Stimulated activated CD8-positive, alpha-beta memory T cell treated with anti-CD3 and anti-CD28 coated beads, Interleukin-7, amount 100 ng/mL, for 24 hours (primary cell): Measurements from ENCODE around the gene LSP1.

Source experiments
- DNase-seq: peaks from one replicate; pipeline ENCODE4 v3.0.0-alpha.2; 2020; ENCODE audit warnings: low read depth

The LSP1 gene

DNA sequence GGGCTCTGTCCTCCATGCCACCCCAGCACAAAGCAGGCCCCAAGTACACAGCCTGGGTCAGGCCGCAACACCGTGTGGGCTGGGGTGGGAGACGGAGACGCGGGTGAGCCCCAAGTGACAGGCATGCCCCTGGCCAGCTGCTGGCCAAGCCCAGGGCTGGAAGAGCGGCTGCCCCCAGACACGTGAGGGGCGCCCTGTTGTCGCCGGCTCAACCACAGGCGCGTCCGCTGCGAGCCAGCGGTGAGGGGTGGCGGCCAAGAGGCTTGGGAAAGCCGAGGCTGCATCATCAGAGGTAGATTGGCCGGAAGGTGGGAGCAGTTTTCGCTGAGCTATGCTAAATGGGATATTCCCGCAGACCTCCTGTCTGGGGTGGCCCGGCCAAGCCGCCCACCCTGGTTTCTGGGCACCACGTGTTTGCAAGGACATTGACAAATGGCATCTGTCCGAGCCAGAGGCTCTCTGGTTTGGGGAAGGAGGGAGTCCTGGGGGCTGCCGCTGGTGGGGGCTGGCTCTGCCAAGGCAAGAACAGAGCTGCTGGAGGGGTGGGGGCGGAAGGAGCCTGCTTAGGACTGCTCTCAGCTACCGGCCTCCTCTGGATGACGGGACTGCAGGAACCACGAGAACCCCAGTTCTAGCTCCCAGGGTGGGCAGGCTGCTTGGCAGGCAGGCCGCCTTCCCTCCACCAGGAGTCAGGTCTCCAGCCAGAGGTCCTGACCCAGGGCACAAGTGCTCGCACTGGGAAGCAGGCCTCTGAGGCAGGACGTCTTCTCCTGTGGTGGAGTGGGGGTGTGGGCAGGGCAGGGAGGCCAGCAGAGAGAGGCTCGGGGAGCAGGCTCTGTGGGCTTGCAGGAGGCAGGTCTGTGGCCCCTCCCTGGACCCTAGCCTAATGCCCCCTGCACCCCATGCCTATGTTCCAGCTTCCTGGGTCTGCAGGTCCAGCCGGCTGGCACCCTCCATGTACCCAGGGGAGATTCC, 38.3 kb downstream of the LSP1 start:
- no peak for DNase-seq

GRCh38 chr11:1891831-1892115, 38.9 kb downstream of the LSP1 start, which contains the start of gene PRR33:
TSS of gene PRR33 (minus strand) at chr11:1891895. CDS start at chr11:1890584, 1,311 bp downstream.
- DNase-seq: no peak

- DNase-seq: no peak
Observed at GRCh38 chr11:1892116-1892515, 39.2 kb downstream of the LSP1 start.

GRCh38 chr11:1892558-1892957, 39.7 kb downstream of the LSP1 start:
- no peak for DNase-seq

- DNase-seq: no peak
Observed at GRCh38 chr11:1893581-1894359, 40.9 kb downstream of the LSP1 start.

DNA sequence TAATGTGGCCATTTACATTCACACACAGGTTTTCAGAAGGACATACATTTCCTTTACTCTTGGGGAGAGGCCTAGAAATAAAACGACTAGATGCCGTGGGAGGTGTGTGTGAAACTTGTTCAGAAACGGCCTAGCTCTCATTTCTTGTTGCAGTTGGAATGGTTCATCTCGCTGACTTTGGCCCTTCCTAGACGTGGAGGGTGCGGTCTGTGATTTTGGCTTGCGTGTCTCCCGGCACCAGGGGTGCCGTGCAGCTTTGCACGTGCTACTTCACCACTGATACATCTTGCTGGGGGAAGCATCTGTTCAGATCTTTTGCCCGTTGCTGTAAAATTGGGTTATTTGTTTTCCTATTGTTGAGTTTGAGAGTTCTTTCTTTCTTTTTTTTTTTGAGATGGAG, 41.9 kb downstream of the LSP1 start:
- DNase-seq: no peak

GRCh38 chr11:1896468-1896867, 43.6 kb downstream of the LSP1 start:
- DNase-seq: no peak

GRCh38 chr11:1896923-1897322, 44.0 kb downstream of the LSP1 start:
- DNase-seq: no peak

- no peak for DNase-seq
Observed at GRCh38 chr11:1899090-1899489, 46.2 kb downstream of the LSP1 start.

- DNase-seq: no peak
Observed at GRCh38 chr11:1899686-1900085, 46.8 kb downstream of the LSP1 start.

GRCh38 chr11:1906181-1906580, 53.3 kb downstream of the LSP1 start:
- no peak for DNase-seq

DNA sequence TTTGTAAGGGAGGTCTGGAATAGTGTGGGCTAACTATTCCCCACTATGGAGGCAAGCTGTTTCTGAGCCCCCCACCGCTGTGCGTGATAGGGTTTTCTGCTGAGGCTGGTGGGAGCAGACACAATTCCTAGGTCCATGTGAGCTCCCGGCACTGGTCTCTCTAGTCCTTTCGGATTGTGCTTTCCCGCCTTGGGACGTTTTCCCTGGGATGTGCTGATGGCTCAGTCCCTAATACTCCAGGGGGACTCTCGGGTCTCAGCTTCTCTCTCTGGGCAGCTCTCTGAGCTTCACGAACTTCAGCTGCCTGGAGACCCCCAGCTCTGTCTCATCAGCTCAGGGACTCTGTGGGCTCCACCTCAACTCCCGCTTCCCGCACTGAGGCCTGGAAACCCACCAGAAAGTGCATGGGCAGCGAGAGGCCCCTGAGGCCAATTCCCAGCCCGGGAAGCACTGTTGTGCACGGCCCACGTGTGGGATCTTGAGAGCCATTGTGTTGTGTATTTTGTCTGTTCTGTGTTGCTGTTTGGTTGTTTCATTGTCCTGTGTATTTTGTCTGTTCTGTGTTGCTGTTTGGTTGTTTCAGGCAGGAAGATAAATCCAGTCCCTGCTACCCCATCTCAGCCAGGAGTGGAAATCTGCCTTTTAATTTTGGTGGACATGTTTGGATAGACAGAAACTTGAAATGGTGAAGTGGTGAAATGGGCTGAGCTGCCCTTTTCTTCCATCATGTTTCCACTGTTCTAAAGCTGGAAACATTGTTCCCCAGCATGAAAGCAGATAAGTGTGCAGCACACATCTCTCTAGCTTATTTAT, 53.9 kb downstream of the LSP1 start:
- no peak for DNase-seq

- DNase-seq: no peak
Observed at GRCh38 chr11:1908618-1909017, 55.7 kb downstream of the LSP1 start.

DNA sequence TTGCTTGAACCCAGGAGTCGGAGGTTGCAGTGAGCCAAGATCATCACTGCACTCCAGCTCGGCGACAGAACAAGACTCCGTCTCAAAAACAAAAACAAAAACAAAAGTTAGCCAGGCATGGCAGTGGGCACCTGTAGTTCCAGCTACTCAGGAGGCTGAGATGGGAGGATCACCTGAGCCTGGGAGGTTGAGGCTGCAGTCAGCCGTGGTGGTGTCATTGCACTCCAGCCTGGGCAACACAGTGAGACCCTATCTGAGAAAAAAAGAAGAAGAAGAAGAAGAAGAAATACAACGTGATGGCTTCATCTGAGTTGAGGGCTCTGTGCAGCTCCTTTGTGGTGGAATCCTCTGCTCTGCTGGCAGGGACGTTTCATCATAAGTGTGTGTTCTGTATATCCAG, 56.6 kb downstream of the LSP1 start:
- no peak for DNase-seq

DNA sequence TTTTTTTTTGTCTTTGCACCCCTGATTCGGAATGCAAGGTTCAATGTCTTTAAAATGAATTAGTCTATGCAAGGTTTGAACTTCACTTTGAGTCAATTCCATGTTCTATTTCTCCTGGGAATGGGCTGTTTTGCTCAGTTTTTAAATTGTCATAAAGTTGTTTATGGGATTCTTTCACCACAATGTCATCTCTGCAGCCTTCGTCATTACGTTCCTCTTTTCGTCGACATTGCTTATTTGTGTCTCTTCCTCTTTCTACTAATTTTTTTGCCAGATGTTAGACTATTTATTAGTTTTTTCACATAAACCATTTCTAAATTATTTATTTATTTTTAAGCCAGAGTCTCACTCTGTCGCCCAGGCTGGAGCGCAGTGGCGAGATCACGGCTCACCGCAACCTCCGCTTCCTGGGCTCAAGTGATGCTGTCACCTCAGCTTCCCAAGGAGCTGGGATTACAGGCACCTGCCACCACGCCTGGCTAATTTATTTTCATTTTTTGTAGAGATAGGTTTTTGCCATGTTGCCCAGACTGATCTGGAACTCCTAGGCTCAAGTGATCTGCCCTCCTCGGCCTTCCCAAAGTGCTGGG, 59.5 kb downstream of the LSP1 start:
- DNase-seq: no peak

DNA sequence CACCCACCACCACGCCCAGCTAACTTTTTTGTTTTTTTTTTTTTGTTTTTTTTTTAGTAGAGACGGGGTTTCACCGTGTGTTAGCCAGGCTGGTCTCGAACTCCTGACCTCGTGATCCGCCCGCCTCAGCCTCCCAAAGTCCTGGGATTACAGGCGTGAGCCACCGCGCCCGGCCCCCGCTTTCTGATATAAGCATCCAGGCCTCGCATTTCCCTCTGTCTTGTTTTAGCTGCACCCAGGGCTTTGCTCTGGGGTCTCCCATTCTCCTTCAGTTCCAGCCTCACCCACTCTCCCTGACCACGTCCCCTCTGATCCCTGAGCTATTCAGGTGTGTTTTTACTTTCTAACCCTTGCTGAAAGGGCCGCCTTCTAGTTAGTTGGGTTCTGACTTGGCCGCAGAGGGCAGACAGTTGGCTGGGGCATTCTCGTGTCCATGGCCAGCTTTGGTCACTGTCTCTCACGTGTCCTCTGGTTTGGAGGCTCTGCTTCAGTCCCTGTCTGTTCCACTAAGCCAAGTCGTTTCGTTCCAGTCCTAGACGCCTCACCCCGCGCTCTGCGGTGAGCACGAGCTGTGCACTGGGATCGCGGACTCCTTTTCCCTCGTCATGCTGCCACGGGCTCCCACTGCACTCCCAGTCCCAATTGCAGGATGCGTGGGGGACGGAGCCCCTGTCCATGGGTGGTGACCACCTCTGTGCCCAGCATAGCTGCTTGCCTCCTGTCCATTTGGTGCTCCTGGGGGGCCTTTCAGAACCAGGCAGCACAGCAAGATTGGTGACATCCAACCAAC, 60.6 kb downstream of the LSP1 start:
- no peak for DNase-seq

DNA sequence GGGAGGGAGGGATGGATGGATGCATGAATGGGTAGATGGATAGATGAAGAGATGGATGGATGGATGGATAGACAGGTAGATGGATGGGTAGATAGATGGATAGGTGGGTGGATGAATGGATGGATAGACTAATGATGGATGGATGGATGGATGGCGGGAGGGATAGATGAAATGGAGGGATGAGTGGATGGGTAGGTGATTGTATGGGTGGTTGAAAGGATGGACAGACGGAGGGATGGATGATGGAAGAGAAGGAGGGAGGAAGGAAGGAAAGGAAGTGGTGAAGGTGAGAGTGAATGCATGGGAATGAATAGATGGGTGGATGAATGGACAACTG, 62.9 kb downstream of the LSP1 start:
- no peak for DNase-seq

DNA sequence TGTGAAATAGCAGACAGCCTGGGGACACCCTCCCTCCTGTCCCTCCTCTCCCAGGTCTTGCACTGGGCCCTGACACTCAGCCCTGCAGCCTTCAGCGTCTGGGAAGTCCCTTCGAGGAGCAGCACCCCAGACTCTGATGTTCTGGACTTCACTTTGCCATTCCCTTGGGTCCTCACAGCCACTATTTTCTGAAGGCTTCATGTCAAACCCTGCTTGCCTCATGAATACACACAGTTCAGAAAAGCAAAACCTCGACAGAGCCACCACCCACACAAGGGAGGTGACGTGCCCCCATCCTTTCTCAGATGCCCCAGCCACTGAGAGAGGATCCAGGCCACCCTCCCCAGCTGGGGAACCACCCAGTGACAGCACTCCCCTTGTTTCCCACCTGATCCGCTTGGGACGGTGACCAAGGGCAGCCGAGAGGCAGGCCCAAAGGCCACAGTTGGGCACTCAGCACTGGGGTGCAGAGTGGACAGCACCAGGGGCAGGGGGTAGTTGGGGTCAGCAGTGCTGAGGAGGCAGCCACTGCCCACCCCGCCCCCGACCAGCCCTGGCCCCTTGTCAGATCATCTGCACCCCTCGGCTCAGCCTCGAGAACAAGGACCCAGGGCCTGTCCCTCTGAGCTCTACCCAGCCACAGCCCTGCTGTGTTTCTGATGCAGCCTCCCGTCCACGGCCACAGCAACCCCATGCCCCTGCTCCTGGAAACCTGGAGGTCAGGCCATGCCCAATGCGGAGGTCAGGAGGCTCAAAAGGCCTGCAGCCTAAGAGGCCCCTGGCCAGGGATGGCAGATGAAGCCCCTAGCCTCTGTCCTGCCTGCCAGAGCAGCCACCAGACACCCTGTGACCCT, 63.5 kb downstream of the LSP1 start:
- DNase-seq: no peak

DNA sequence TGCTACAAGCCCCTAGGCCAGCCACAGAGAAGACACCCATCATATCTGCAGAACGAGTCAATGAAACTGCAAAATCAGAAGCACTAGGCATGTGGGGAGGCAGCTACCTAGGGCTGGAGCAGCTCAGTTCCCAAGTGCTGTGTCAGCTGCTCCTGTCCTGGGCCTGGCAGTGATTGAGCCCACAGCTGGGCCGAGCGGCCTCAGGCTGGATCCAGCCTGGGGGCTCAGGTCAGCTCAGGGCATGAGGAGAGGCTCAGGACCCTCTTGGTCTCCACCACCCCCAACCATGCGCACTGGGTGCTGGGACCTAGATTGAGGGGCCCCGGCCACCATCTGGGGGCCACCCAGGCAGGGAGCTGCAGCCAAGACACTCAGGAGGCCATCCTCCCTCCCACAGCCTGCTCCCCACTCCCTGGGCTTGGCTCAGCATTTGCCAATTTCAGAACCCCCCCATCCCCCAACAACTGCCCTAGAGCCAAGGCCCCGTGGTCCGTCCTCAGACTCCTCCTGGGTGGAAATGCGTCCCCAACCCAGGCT, 64.2 kb downstream of the LSP1 start:
- DNase-seq: no peak
